Ovary (tissue), 3 donors: ENCODE data around the gene BEST2.

ENCODE experiments used
- CTCF ChIP-seq, 3 donors: fragments of 450-650 bp in 2 of 3; fragments of 200-600 bp in 1 of 3; IDR thresholded peaks; one replicate each; pipeline versions ENCODE4 v1.5.1 to v1.8.0; 2016 to 2022; ENCODE audit warnings: antibody characterized with exemption in 3 of 3, mild to moderate bottlenecking in 1 of 3
- EP300 ChIP-seq: sonication (generic); formaldehyde crosslinking; IDR thresholded peaks from one replicate; pipeline ENCODE4 v1.6.1; 2017; ENCODE audit warnings: antibody characterized with exemption
- POLR2A ChIP-seq: fragments of 450-650 bp; IDR thresholded peaks from one replicate; pipeline ENCODE4 v1.6.1; 2017; ENCODE audit warnings: antibody characterized with exemption, mild to moderate bottlenecking, moderate library complexity
- donor health status: DM: no; HTN: no; CAD: no.

DNA sequence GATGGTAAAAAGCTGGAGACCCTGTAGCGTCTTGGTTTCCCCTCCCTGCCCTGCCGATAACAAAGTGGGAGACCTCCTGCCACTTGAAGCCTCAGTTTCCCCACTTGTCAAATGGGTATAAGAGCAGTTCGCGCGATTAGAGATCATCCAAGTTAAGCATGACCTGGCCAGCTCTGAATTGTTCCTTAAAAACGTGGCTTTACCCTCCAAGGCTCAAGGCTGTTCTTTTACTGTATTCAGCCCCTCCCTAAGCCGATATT is 28.3 kb upstream of the BEST2 start:
- TF ChIP-seq POLR2A, result no peak
- no peak for TF ChIP-seq CTCF (IDR thresholded peaks at IDR 0.05)
- no peak for TF ChIP-seq EP300
